Osteoblast (primary cell): Measurements from ENCODE around the gene TMEM30B. TPM values are rescaled to one million over a fixed set of nuclear protein-coding genes. Genes with fewer than 3 reads are reported as not detected.

ENCODE experiments used
- DNase-seq: peaks from one replicate; pipeline ENCODE4 v3.0.0; 2011; ENCODE audit warnings: low spot score, mixed read lengths; ENCODE audit not compliant: insufficient read length; ENCODE audit errors: missing footprints
- H2AFZ ChIP-seq: 2 replicates; pipeline ENCODE4 v1.6.0; 2011; ENCODE audit warnings: mild to moderate bottlenecking, low read length
- H3K27ac ChIP-seq: 2 replicates; pipeline ENCODE4 v1.5.1; 2011; ENCODE audit warnings: mild to moderate bottlenecking, low read depth, low read length, moderate library complexity
- H3K27me3 ChIP-seq: 2 replicates; pipeline ENCODE4 v1.6.0; 2012; ENCODE audit warnings: mild to moderate bottlenecking, control low read depth, inconsistent platforms, low read length, moderate library complexity; ENCODE audit not compliant: insufficient read depth
- H3K36me3 ChIP-seq: 2 replicates; pipeline ENCODE4 v1.5.1; 2011; ENCODE audit warnings: mild to moderate bottlenecking, low read length, control low read depth, moderate library complexity; ENCODE audit not compliant: insufficient read depth
- H3K4me1 ChIP-seq: 2 replicates; pipeline ENCODE4 v1.5.1; 2011; ENCODE audit warnings: mild to moderate bottlenecking, low read length, control low read depth, moderate library complexity; ENCODE audit not compliant: insufficient read depth
- H3K4me2 ChIP-seq: 2 replicates; pipeline ENCODE4 v1.6.0; 2011; ENCODE audit warnings: mild to moderate bottlenecking, low read length; ENCODE audit not compliant: insufficient read depth
- H3K4me3 ChIP-seq: fragments of 200-600 bp; sonication (generic); 3 replicates; pipeline ENCODE4 v1.5.1; 2012; ENCODE audit warnings: mild to moderate bottlenecking, low read length, inconsistent platforms; ENCODE audit not compliant: insufficient read depth
- H3K79me2 ChIP-seq: 2 replicates; pipeline ENCODE4 v1.6.0; 2012; ENCODE audit warnings: mild to moderate bottlenecking, low read length, control low read depth, inconsistent platforms; ENCODE audit not compliant: insufficient read depth
- H3K9me3 ChIP-seq: 2 replicates; pipeline ENCODE4 v1.5.1; 2011; ENCODE audit warnings: low read depth, low read length, control low read depth
- H4K20me1 ChIP-seq: 2 replicates; pipeline ENCODE4 v1.6.0; 2012; ENCODE audit warnings: mild to moderate bottlenecking, low read length, control low read depth; ENCODE audit not compliant: insufficient read depth
- CTCF ChIP-seq: IDR thresholded peaks from 2 replicates; pipeline ENCODE4 v1.5.1; 2011; ENCODE audit warnings: mild to moderate bottlenecking, low read depth, low read length, moderate library complexity; ENCODE audit errors: extremely low read depth
- total RNA-seq: library from RNA; depleted of rRNA; stranded (reverse); fragments of >200 nt; gene quantifications from 2 replicates; pipeline ENCODE4 v1.2.3, GENCODE V29; 2012

TMEM30B gene
- total RNA-seq, 1 donor = 1.1 TPM

DNA sequence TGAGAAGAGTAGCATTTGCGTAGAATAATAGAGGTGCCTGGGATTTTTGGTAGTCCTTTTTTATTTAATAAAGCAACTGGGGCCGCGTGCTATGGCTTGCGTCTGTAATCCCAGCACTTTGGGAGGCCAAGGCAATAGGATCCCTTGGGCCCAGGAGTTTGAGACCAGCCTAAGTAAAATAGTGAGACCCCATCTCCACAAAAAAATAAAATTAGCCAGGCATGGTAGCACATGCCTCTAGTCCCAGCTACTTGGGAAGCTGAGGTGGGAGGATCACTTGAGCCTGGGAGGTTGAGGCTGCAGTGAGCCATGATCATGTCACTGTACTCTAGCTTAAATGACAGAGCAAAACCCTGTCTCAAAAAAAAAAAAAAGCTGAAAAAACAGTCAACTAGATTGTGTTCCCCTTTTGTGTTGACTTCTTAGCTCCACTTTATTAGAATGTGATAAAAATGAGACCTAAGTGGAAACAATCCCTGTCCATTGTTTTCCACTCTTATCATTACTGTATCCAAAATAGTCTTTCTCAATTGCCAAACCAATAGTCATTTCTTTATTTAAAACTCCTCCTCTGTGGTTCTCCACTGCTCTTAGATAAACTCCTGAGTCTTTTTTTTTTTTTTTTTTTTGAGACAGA is 47.6 kb upstream of the TMEM30B start:
- H3K9me3 ChIP-seq = no peaks in the 10 kb centered on the region
- no peaks in the 10 kb centered on the region for H3K4me1 ChIP-seq
- H3K4me2 ChIP-seq = no peak overlapping the region
- no peaks in the 10 kb centered on the region for H4K20me1 ChIP-seq
- no peak overlapping the region for H2AFZ ChIP-seq
- no peak overlapping the region for H3K27ac ChIP-seq
- H3K27me3 ChIP-seq = peaks cover 11% of the 10 kb centered on the region
- no peak for TF ChIP-seq CTCF
- H3K4me3 ChIP-seq = no peak overlapping the region
- no peaks in the 10 kb centered on the region for H3K36me3 ChIP-seq
- no peak for DNase-seq
- H3K79me2 ChIP-seq = no peaks in the 10 kb centered on the region

GRCh38 chr14:61326847-61327246 is 45.7 kb upstream of the TMEM30B start:
- no peak for TF ChIP-seq CTCF
- Histone ChIP-seq H3K9me3 (no peaks in the 10 kb centered on the region), H3K4me3 (no peak overlapping the region), H3K36me3 (no peaks in the 10 kb centered on the region), H3K79me2 (no peaks in the 10 kb centered on the region), H3K27me3 (peaks cover 30% of the 10 kb centered on the region), H4K20me1 (no peaks in the 10 kb centered on the region), H3K4me1 (no peaks in the 10 kb centered on the region), H3K4me2 (no peak overlapping the region), H2AFZ (no peak overlapping the region), H3K27ac (no peak overlapping the region)
- no peak for DNase-seq

- Histone ChIP-seq H3K9me3 (no peaks in the 10 kb centered on the region), H3K27ac (no peak overlapping the region), H2AFZ (no peak overlapping the region), H3K4me2 (no peak overlapping the region), H3K4me3 (no peak overlapping the region), H4K20me1 (no peaks in the 10 kb centered on the region), H3K79me2 (no peaks in the 10 kb centered on the region), H3K36me3 (no peaks in the 10 kb centered on the region), H3K4me1 (no peaks in the 10 kb centered on the region), H3K27me3 (peaks cover 37% of the 10 kb centered on the region)
- DNase-seq = no peak
- TF ChIP-seq CTCF = no peak
Measured at GRCh38 chr14:61326146-61326545, 45.0 kb upstream of the TMEM30B start.

DNA sequence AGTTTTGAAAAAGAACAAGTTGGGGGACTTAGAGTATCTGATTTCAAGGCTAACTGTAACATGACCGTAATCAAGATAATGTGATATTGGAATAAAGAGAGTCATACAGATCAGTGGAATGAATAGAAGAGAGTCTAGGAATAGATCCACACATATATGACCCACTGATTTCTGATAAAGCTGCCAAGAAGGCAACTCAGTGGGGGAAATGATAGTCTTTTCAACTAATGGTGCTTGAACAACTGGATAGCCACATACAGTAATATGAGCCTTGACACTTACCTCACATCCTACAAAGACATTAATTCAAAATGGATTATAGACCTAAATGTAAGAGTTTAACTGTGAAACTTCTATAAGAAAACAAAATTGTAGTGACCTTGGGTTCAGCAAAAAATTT is 44.0 kb upstream of the TMEM30B start:
- H3K79me2 ChIP-seq = no peaks in the 10 kb centered on the region
- no peaks in the 10 kb centered on the region for H4K20me1 ChIP-seq
- H3K4me3 ChIP-seq = no peak overlapping the region
- H3K27me3 ChIP-seq = peaks cover 40% of the 10 kb centered on the region
- no peaks in the 10 kb centered on the region for H3K9me3 ChIP-seq
- H3K27ac ChIP-seq = no peak overlapping the region
- H3K4me2 ChIP-seq = no peak overlapping the region
- no peak for TF ChIP-seq CTCF
- H3K36me3 ChIP-seq = no peaks in the 10 kb centered on the region
- H3K4me1 ChIP-seq = no peaks in the 10 kb centered on the region
- no peak for DNase-seq
- no peak overlapping the region for H2AFZ ChIP-seq
